Measurements from ENCODE around the gene TSGA10.

DNA sequence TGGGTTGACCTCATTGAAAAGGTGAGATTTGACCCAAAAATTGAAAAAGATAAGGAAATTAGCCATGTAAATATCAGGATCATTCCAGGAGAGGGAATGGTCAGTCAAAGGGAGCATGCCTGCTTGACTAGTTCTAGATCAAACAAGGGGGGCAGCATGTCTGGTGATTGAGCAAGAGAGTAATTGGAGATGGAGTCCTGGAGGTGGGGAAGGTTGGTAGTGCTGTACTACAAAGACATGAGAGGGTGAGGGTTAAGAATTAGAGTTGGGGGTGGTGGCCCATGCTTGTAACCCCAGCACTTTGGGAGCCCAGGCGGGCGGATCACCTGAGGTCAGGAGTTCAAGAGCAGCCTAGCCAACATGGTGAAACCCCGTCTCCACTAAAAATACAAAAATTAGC, 28.3 kb upstream of the TSGA10 start:
- TF ChIP-seq SPI1 (IDR thresholded peaks at IDR 0.05; ENCODE audit: low read depth, low read length), result no peak
- TF ChIP-seq POLR2A (IDR thresholded peaks at IDR 0.05; ENCODE audit: low read depth, low read length), result no peak
- TF ChIP-seq POLR2AphosphoS5 (IDR thresholded peaks at IDR 0.05; ENCODE audit: low read depth, low read length), result no peak
- no peak for TF ChIP-seq TAF1 (IDR thresholded peaks at IDR 0.05; ENCODE audit: low read depth, low read length)
- no peak for TF ChIP-seq POU2F2 (IDR thresholded peaks at IDR 0.05; ENCODE audit: low read depth, low read length)

Data from GM12891 (cell line).